Type B pancreatic cell (in vitro differentiated cells): Measurements from ENCODE around the gene DRD4. TPM values are rescaled to one million over a fixed set of nuclear protein-coding genes. Genes with fewer than 3 reads are reported as not detected.
"Not testable (repeated sequence)": the region's sequence is repeated elsewhere in the genome, so short reads cannot be mapped to it uniquely, and the experiment has no call there.

ENCODE experiments used
- DNase-seq: peaks from one replicate; pipeline ENCODE4 v3.0.0; 2021; ENCODE audit warnings: mixed read lengths; ENCODE audit not compliant: unreplicated experiment; ENCODE audit errors: extremely low spot score
- H3K27ac Mint-ChIP-seq: 2 replicates; pipeline ENCODE4 v1.8.0; 2021; ENCODE audit warnings: mild to moderate bottlenecking, mixed read lengths
- H3K27me3 Mint-ChIP-seq: 2 replicates; pipeline ENCODE4 v1.8.0; 2021; ENCODE audit warnings: mixed read lengths
- H3K36me3 Mint-ChIP-seq: 2 replicates; pipeline ENCODE4 v1.8.0; 2021; ENCODE audit warnings: mixed read lengths
- H3K4me1 Mint-ChIP-seq: one replicate; pipeline ENCODE4 v1.8.0; 2021; ENCODE audit warnings: mixed read lengths; ENCODE audit not compliant: unreplicated experiment
- H3K4me3 Mint-ChIP-seq: 2 replicates; pipeline ENCODE4 v1.8.0; 2021; ENCODE audit warnings: mild to moderate bottlenecking, mixed read lengths
- H3K9me3 Mint-ChIP-seq: 2 replicates; pipeline ENCODE4 v1.8.0; 2021; ENCODE audit warnings: mixed read lengths
- total RNA-seq: library from RNA; stranded (reverse); gene quantifications from 2 replicates; pipeline ENCODE4 v1.2.1, GENCODE V29; 2021; ENCODE audit warnings: low replicate concordance
- TF ChIP-seq, protein P1 (sequence below): fragments of 200-600 bp; sonication (generic); conservative IDR thresholded peaks from 2 replicates; pipeline ENCODE4 v1.5.0; 2021; ENCODE audit warnings: antibody characterized with exemption, mild to moderate bottlenecking

Gene DRD4
- total RNA-seq, 1 donor from 2014 or later = 1.2 TPM

DNA sequence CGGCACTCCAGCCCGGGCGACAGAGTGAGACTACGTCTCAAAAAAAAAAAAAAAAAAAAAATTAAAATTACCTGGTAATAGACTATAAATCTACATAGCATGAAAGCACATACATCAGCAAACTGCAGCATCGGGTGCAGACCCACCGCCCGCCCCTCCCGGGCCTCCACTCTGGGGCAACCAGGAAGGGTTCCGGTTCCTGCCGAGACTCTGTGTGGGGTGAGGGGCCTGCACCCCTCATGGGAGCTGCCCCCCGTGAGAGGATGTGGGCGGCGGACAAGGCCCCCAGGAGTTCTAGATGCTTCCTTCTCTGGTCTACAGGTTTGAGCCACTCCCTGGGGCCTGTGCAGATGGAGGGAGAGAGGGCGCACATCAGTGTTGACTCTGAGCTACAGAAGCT lies 9.1 kb downstream of the DRD4 start:
- Mint-ChIP-seq H3K4me1 (no peaks in the 10 kb centered on the region), H3K36me3 (peaks cover 8% of the 10 kb centered on the region), H3K27ac (no peak overlapping the region), H3K27me3 (peaks cover 4% of the 10 kb centered on the region), H3K4me3 (no peak overlapping the region), H3K9me3 (no peaks in the 10 kb centered on the region)
- TF ChIP-seq, protein P1, sequence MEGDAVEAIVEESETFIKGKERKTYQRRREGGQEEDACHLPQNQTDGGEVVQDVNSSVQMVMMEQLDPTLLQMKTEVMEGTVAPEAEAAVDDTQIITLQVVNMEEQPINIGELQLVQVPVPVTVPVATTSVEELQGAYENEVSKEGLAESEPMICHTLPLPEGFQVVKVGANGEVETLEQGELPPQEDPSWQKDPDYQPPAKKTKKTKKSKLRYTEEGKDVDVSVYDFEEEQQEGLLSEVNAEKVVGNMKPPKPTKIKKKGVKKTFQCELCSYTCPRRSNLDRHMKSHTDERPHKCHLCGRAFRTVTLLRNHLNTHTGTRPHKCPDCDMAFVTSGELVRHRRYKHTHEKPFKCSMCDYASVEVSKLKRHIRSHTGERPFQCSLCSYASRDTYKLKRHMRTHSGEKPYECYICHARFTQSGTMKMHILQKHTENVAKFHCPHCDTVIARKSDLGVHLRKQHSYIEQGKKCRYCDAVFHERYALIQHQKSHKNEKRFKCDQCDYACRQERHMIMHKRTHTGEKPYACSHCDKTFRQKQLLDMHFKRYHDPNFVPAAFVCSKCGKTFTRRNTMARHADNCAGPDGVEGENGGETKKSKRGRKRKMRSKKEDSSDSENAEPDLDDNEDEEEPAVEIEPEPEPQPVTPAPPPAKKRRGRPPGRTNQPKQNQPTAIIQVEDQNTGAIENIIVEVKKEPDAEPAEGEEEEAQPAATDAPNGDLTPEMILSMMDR = no peak
- DNase-seq = no peak

DNA sequence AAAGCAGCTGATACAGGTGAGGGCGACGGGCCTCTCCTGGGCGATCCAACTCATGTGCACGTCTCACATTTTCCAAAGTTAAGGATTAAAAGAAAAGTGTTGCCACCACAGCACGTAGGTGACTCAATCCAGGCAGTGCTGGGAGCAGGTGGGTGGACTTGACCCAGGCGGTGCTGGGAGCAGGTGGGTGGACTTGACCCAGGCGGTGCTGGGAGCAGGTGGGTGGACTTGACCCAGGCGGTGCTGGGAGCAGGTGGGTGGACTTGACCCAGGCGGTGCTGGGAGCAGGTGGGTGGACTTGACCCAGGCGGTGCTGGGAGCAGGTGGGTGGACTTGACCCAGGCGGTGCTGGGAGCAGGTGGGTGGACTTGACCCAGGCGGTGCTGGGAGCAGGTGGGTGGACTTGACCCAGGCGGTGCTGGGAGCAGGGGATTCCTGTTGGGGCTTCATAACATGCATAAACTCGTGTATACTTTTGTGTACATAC lies 10.6 kb downstream of the DRD4 start:
- peaks cover 13% of the 10 kb centered on the region for H3K36me3 Mint-ChIP-seq
- not testable (repeated sequence) for H3K9me3 Mint-ChIP-seq, H3K27me3 Mint-ChIP-seq, DNase-seq, H3K27ac Mint-ChIP-seq, H3K4me3 Mint-ChIP-seq, H3K4me1 Mint-ChIP-seq

DNA sequence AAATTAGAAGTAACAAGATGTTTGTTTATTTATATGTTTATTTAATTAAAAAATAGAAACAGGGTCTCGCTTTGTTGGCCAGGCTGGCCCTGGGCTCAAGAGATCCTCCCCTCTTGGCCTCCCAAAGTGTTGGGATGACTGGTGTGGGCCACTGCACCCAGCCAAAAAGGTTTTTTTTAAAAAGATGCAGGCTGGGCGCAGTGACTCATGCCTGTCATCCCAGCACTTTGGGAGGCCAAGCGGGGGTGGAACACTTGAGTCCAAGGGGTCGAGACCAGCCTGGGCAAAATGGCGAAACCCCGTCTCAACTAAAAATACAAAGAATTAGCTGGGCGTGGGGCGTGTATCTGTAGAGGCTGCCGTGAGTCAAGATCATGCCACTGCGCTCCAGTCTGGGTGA lies 13.4 kb downstream of the DRD4 start:
- TF ChIP-seq, protein P1 = no peak
- no peak for DNase-seq
- Mint-ChIP-seq H3K27me3 (no peaks in the 10 kb centered on the region), H3K9me3 (no peaks in the 10 kb centered on the region), H3K27ac (no peak overlapping the region), H3K4me1 (no peaks in the 10 kb centered on the region), H3K36me3 (peaks cover 13% of the 10 kb centered on the region), H3K4me3 (no peak overlapping the region)

DNA sequence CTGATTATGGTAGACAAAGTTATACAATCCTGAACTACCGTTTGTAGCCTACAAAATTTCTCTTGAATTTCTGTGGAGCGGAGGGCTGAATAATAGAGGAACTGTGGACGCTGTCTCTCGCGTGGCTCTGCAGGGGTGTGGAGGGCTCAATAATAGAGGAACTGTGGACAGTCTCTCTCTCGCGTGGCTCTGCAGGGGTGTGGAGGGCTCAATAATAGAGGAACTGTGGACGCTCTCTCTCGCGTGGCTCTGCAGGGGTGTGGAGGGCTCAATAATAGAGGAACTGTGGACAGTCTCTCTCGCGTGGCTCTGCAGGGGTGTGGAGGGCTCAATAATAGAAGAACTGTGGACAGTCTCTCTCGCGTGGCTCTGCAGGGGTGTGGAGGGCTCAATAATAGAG lies 16.1 kb downstream of the DRD4 start:
- not testable (repeated sequence) for H3K27ac Mint-ChIP-seq, H3K4me3 Mint-ChIP-seq, DNase-seq, H3K36me3 Mint-ChIP-seq, H3K9me3 Mint-ChIP-seq, H3K27me3 Mint-ChIP-seq, H3K4me1 Mint-ChIP-seq

DNA sequence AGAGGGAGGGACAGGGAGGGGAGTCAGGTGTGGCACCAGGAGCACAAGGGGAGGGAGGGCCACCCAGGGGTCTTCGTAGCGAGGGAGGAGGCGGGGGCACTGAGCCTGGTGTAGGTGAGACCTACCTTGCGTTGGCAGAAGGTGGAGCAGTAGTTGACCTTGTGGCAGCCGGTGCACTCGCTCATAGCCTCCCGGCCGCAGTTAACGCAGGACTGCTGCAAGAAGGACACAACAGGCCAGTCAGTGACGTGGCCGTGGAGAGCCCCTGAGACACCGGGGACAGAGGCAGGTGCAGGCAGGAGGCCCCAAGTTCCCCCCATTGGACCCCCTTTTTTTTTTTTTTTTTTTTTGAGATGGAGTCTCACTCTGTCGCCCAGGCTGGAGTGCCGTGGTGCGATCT lies 16.8 kb downstream of the DRD4 start:
- H3K4me1 Mint-ChIP-seq = no peaks in the 10 kb centered on the region
- no peak overlapping the region for H3K4me3 Mint-ChIP-seq
- no peak for DNase-seq
- H3K9me3 Mint-ChIP-seq = no peaks in the 10 kb centered on the region
- H3K27ac Mint-ChIP-seq = no peak overlapping the region
- H3K36me3 Mint-ChIP-seq = peaks cover 5% of the 10 kb centered on the region
- H3K27me3 Mint-ChIP-seq = no peaks in the 10 kb centered on the region
- TF ChIP-seq, protein P1 = no peak

DNA sequence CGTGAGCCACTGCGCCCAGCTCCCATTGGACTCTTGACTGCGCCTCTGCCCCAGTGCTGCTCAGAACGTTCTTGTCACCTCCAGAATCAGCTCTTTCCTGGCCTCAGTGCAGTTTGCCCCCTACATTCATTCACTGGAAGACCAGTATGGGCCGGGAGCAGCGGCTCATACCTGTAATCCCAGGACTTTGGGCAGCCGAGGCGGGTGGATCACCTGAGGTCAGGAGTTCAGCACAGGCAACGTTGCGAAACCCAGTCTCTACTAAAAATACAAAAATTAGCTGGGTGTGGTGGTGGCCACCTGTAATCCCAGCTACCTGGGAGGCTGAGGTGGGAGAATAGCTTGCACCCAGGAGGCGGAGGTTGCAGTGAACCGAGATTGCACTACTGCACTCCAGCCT lies 17.4 kb downstream of the DRD4 start:
- not testable (repeated sequence) for H3K27ac Mint-ChIP-seq, H3K4me1 Mint-ChIP-seq, H3K27me3 Mint-ChIP-seq, H3K4me3 Mint-ChIP-seq, DNase-seq, H3K36me3 Mint-ChIP-seq, H3K9me3 Mint-ChIP-seq

DNA sequence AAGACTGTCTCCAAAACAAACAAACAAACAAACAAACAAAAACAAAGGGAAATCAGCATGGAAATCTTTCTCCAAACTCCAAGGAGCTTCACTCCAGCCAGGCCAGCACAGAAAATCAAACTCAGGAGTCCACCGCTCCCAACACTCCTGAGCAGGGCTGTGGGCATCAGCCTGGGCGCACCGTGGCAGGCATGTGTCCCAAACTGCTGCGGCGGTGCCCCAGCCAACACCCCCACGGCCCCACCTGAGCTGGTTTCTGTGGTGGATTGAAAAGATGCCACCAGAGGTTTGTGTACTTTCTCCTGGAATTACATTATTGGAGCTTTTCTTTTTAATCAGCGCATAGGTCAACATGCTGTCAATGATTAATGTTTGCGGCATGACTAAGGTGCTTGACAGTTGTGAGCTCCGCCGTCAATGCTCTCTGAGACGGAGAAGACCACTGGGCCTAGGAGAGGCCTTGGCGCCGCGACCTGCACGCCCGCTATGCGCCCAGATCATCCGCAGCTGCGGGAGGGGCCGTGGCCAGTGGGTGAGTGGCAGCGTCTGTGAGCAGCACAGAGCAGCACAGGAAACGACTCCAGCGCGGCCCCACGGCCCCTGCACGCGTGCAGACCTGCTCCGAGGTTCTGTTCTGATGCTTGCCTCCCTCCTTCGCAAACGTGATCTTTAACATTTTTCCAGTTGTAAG lies 18.1 kb downstream of the DRD4 start:
- Mint-ChIP-seq H3K36me3 (peaks cover 5% of the 10 kb centered on the region), H3K27me3 (no peaks in the 10 kb centered on the region), H3K4me3 (no peak overlapping the region), H3K27ac (no peak overlapping the region), H3K9me3 (no peaks in the 10 kb centered on the region), H3K4me1 (no peaks in the 10 kb centered on the region)
- DNase-seq = no peak
- TF ChIP-seq, protein P1 = no peak
